GM23338 (cell line): ENCODE data around the gene PPM1H. TPM values are rescaled to one million over a fixed set of nuclear protein-coding genes. Genes with fewer than 3 reads are reported as not detected.
A peak's percentile ranks its signal among the peaks of the same experiment; 100 is the strongest.

Experiments
- ATAC-seq: fragments of 200-7000 bp; cut with Tn5 transposase; 3 replicates; pipeline ENCODE4 v1.9.1; 2020
- DNase-seq: peaks from one replicate; pipeline ENCODE4 v3.0.0-alpha.2; 2015; ENCODE audit warnings: low spot score
- H2AFZ ChIP-seq: fragments of 200-600 bp; sonication (generic); 2 replicates; pipeline ENCODE4 v1.8.0; 2016; ENCODE audit warnings: antibody characterized with exemption, mild to moderate bottlenecking, moderate library complexity
- H3F3A ChIP-seq: fragments of 200-600 bp; sonication (generic); replicated peaks from 2 replicates; pipeline ENCODE4 v1.8.0; 2017; ENCODE audit warnings: antibody characterized with exemption, mixed run types, low read depth
- H3K27ac ChIP-seq: fragments of 200-600 bp; sonication (generic); 2 replicates; pipeline ENCODE4 v1.6.1; 2016; ENCODE audit warnings: low read depth
- H3K27me3 ChIP-seq: fragments of 200-600 bp; sonication (generic); 2 replicates; pipeline ENCODE4 v1.8.0; 2016; ENCODE audit warnings: mild to moderate bottlenecking, mixed run types, moderate library complexity; ENCODE audit not compliant: insufficient read depth
- H3K36me3 ChIP-seq: fragments of 200-600 bp; sonication (generic); 2 replicates; pipeline ENCODE4 v1.8.0; 2016; ENCODE audit warnings: mild to moderate bottlenecking; ENCODE audit not compliant: insufficient read depth
- H3K4me1 ChIP-seq: fragments of 200-600 bp; sonication (generic); 2 replicates; pipeline ENCODE4 v1.8.0; 2016; ENCODE audit warnings: mild to moderate bottlenecking, moderate library complexity; ENCODE audit not compliant: insufficient read depth
- H3K4me2 ChIP-seq: fragments of 200-600 bp; sonication (generic); 2 replicates; pipeline ENCODE4 v1.7.1; 2017; ENCODE audit warnings: mixed run types
- H3K4me3 ChIP-seq: fragments of 200-600 bp; sonication (generic); 2 replicates; pipeline ENCODE4 v1.6.1; 2016; ENCODE audit warnings: mixed run types
- H3K79me2 ChIP-seq: fragments of 200-600 bp; sonication (generic); replicated peaks from 2 replicates; pipeline ENCODE4 v1.8.0; 2017; ENCODE audit warnings: mild to moderate bottlenecking; ENCODE audit not compliant: insufficient read depth
- H3K9me2 ChIP-seq: fragments of 200-600 bp; sonication (generic); 2 replicates; pipeline ENCODE4 v1.8.0; 2017; ENCODE audit not compliant: insufficient read depth
- H4K20me1 ChIP-seq: fragments of 200-600 bp; sonication (generic); replicated peaks from 2 replicates; pipeline ENCODE4 v1.8.0; 2017; ENCODE audit warnings: mild to moderate bottlenecking; ENCODE audit not compliant: insufficient read depth
- H3K27ac Mint-ChIP-seq: 2 replicates; pipeline ENCODE4 v1.8.0; 2020; ENCODE audit warnings: inconsistent platforms, mild to moderate bottlenecking, moderate library complexity, mixed read lengths
- H3K27me3 Mint-ChIP-seq: 3 replicates; pipeline ENCODE4 v1.8.0; 2022; ENCODE audit warnings: low read depth, mild to moderate bottlenecking, moderate library complexity, mixed read lengths, inconsistent platforms; ENCODE audit not compliant: insufficient read depth, poor library complexity
- H3K36me3 Mint-ChIP-seq: 3 replicates; pipeline ENCODE4 v1.8.0; 2021; ENCODE audit warnings: low read depth, mild to moderate bottlenecking, inconsistent platforms, moderate library complexity, mixed read lengths
- H3K4me1 Mint-ChIP-seq: 3 replicates; pipeline ENCODE4 v1.8.0; 2020; ENCODE audit warnings: mild to moderate bottlenecking, inconsistent platforms, mixed read lengths
- H3K4me3 Mint-ChIP-seq: 3 replicates; pipeline ENCODE4 v1.8.0; 2021; ENCODE audit warnings: moderate library complexity, mild to moderate bottlenecking, inconsistent platforms, mixed read lengths
- H3K9me3 Mint-ChIP-seq: 3 replicates; pipeline ENCODE4 v1.8.0; 2020; ENCODE audit warnings: moderate library complexity, mild to moderate bottlenecking, inconsistent platforms, mixed read lengths
- CREB1 ChIP-seq: fragments of 250-450 bp; sonication (Bioruptor Pico); IDR thresholded peaks from 2 replicates; pipeline ENCODE4 v1.5.0; 2020; ENCODE audit warnings: low read depth, mild to moderate bottlenecking, moderate library complexity
- EZH2 ChIP-seq: fragments of 200-600 bp; sonication (generic); IDR thresholded peaks from one replicate; pipeline ENCODE4 v1.8.0; 2017; ENCODE audit warnings: antibody characterized with exemption, mild to moderate bottlenecking, low read depth; ENCODE audit not compliant: unreplicated experiment
- EZH2phosphoT487 ChIP-seq: fragments of 200-600 bp; sonication (generic); IDR thresholded peaks from one replicate; pipeline ENCODE4 v1.8.1; 2018; ENCODE audit warnings: antibody characterized with exemption; ENCODE audit not compliant: unreplicated experiment
- JUNB ChIP-seq: IDR thresholded peaks from one replicate; pipeline ENCODE4 v1.6.1; 2016; ENCODE audit warnings: antibody characterized with exemption; ENCODE audit not compliant: unreplicated experiment
- NANOG ChIP-seq: IDR thresholded peaks from 2 replicates; pipeline ENCODE4 v1.6.1; 2016; ENCODE audit warnings: antibody characterized with exemption, borderline replicate concordance
- POLR2AphosphoS5 ChIP-seq: IDR thresholded peaks from 2 replicates; pipeline ENCODE4 v1.6.1; 2016; ENCODE audit warnings: antibody characterized with exemption, low read depth
- STAT1 ChIP-seq: IDR thresholded peaks from one replicate; pipeline ENCODE4 v1.6.1; 2016; ENCODE audit warnings: antibody characterized with exemption; ENCODE audit not compliant: unreplicated experiment
- ZNF114 ChIP-seq: fragments of 250-450 bp; sonication (Bioruptor Pico); IDR thresholded peaks from 2 replicates; pipeline ENCODE4 v1.5.0; 2020; ENCODE audit warnings: mild to moderate bottlenecking, moderate library complexity
- polyA plus RNA-seq: library from polyadenylated mRNA; unstranded; fragments of >200 nt; fragmentation: Nextera tagmentation; extraction: Ambion mirVana; gene quantifications from 2 replicates; pipeline ENCODE4 v1.2.1, GENCODE V29; 2016
- total RNA-seq: library from RNA; depleted of rRNA; stranded (reverse); fragments of >200 nt; shearing (Covaris generic); gene quantifications from 2 replicates; pipeline ENCODE4 v1.2.3, GENCODE V29; 2014
- TF ChIP-seq, protein P1 (sequence below): fragments of 250-450 bp; sonication (Bioruptor Pico); IDR thresholded peaks from 2 replicates; pipeline ENCODE4 v1.5.0; 2020; ENCODE audit warnings: mild to moderate bottlenecking, moderate library complexity
- TF ChIP-seq, protein P2 (sequence below): IDR thresholded peaks from 2 replicates; pipeline ENCODE4 v1.6.1; 2016; ENCODE audit warnings: antibody characterized with exemption

PPM1H gene
- total and polyA plus RNA-seq, 2 experiments from 2014 or later, result 11.4 to 41.2 TPM

DNA sequence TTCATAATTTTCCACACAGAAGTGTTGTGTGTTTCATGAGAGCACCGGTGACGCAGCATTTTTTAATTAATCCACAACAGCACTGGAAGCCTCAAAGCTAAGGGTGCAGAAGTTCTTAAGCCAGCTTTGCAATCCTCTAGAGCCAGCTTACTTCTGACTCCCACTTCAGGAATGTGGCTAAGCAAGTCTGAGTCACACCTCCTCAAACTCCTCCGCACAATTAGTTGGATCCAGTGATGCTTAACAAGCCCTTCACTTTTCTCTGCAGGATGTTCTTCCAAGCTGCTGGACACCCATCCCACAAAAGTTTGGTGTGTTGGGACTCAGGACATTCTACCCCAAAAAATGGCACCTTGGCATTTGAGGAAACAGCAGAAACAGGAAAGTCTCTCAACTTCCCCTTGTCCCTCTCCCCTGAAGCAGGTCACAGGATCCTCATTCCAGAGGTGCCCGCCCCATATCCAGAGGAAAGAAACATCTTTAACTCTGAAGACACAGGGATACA lies 210.0 kb downstream of the PPM1H start (continued):
- TF ChIP-seq, protein P1, sequence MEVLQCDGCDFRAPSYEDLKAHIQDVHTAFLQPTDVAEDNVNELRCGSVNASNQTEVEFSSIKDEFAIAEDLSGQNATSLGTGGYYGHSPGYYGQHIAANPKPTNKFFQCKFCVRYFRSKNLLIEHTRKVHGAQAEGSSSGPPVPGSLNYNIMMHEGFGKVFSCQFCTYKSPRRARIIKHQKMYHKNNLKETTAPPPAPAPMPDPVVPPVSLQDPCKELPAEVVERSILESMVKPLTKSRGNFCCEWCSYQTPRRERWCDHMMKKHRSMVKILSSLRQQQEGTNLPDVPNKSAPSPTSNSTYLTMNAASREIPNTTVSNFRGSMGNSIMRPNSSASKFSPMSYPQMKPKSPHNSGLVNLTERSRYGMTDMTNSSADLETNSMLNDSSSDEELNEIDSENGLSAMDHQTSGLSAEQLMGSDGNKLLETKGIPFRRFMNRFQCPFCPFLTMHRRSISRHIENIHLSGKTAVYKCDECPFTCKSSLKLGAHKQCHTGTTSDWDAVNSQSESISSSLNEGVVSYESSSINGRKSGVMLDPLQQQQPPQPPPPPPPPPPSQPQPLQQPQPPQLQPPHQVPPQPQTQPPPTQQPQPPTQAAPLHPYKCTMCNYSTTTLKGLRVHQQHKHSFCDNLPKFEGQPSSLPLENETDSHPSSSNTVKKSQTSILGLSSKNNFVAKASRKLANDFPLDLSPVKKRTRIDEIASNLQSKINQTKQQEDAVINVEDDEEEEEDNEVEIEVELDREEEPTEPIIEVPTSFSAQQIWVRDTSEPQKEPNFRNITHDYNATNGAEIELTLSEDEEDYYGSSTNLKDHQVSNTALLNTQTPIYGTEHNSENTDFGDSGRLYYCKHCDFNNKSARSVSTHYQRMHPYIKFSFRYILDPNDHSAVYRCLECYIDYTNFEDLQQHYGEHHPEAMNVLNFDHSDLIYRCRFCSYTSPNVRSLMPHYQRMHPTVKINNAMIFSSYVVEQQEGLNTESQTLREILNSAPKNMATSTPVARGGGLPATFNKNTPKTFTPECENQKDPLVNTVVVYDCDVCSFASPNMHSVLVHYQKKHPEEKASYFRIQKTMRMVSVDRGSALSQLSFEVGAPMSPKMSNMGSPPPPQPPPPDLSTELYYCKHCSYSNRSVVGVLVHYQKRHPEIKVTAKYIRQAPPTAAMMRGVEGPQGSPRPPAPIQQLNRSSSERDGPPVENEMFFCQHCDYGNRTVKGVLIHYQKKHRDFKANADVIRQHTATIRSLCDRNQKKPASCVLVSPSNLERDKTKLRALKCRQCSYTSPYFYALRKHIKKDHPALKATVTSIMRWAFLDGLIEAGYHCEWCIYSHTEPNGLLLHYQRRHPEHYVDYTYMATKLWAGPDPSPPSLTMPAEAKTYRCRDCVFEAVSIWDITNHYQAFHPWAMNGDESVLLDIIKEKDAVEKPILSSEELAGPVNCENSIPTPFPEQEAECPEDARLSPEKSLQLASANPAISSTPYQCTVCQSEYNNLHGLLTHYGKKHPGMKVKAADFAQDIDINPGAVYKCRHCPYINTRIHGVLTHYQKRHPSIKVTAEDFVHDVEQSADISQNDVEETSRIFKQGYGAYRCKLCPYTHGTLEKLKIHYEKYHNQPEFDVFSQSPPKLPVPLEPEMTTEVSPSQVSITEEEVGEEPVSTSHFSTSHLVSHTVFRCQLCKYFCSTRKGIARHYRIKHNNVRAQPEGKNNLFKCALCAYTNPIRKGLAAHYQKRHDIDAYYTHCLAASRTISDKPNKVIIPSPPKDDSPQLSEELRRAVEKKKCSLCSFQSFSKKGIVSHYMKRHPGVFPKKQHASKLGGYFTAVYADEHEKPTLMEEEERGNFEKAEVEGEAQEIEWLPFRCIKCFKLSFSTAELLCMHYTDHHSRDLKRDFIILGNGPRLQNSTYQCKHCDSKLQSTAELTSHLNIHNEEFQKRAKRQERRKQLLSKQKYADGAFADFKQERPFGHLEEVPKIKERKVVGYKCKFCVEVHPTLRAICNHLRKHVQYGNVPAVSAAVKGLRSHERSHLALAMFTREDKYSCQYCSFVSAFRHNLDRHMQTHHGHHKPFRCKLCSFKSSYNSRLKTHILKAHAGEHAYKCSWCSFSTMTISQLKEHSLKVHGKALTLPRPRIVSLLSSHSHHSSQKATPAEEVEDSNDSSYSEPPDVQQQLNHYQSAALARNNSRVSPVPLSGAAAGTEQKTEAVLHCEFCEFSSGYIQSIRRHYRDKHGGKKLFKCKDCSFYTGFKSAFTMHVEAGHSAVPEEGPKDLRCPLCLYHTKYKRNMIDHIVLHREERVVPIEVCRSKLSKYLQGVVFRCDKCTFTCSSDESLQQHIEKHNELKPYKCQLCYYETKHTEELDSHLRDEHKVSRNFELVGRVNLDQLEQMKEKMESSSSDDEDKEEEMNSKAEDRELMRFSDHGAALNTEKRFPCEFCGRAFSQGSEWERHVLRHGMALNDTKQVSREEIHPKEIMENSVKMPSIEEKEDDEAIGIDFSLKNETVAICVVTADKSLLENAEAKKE, result peak; percentile 87

DNA sequence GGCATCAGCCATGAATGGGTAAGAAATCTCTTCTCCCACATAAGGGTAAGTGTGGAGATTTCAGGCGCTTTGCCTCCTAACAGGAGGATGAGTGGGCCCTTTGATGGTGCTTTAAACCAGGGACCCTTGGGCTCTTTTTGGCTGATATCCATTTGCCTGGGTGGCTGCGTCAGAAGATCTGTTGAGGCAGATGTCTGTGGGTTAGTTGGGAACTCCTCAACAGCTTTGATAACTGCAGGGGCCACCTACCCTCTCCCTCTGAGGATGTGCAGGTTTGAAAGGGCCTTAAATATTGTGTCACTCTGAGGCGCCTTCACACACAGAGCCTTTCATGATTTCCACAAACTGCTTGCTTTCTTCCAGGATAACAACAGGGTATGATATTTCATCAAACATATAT lies 210.7 kb downstream of the PPM1H start:
- Mint-ChIP-seq H3K27ac (peak overlapping the region; percentile 93), H3K4me3 (no peak overlapping the region), H3K36me3 (peaks cover 2% of the 10 kb centered on the region; the same call in 2 of the 3 replicates), H3K4me1 (peaks cover 60% of the 10 kb centered on the region), H3K9me3 (no peaks in the 10 kb centered on the region; the same call in 2 of the 3 replicates), H3K27me3 (peaks cover 7% of the 10 kb centered on the region)
- Histone ChIP-seq H3K27ac (peak overlapping the region; percentile 24; the same call in 1 of the 2 replicates), H3K4me2 (peak overlapping the region; percentile 28; the same call in 1 of the 2 replicates), H3K9me2 (no peaks in the 10 kb centered on the region), H3K27me3 (no peaks in the 10 kb centered on the region), H3K79me2 (no peaks in the 10 kb centered on the region), H4K20me1 (no peaks in the 10 kb centered on the region), H3K36me3 (no peaks in the 10 kb centered on the region), H3K4me3 (no peak overlapping the region), H3F3A (0 out of 2 replicates have a peak, but pooled peaks cover 4% of the 10 kb centered on the region), H3K4me1 (peaks cover 30% of the 10 kb centered on the region), H2AFZ (no peak overlapping the region)
- no peak for DNase-seq
- no peak for ATAC-seq
- TF ChIP-seq CREB1 (CRISPR knock-in tag) (no peak), JUNB (no peak), POLR2AphosphoS5 (no peak), EZH2 (no peak), ZNF114 (no peak), NANOG (no peak), STAT1 (no peak), EZH2phosphoT487 (no peak)
- TF ChIP-seq, protein P2, sequence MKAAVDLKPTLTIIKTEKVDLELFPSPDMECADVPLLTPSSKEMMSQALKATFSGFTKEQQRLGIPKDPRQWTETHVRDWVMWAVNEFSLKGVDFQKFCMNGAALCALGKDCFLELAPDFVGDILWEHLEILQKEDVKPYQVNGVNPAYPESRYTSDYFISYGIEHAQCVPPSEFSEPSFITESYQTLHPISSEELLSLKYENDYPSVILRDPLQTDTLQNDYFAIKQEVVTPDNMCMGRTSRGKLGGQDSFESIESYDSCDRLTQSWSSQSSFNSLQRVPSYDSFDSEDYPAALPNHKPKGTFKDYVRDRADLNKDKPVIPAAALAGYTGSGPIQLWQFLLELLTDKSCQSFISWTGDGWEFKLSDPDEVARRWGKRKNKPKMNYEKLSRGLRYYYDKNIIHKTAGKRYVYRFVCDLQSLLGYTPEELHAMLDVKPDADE, result no peak
